HepG2 (cell line): ENCODE measurements around the gene ARTN. TPM values are rescaled to one million over a fixed set of nuclear protein-coding genes. Genes with fewer than 3 reads are reported as not detected.
A peak's percentile ranks its signal among the peaks of the same experiment; 100 is the strongest.

Experiments
- ATAC-seq: fragments of 200-7000 bp; cut with Tn5 transposase; 3 replicates; pipeline ENCODE4 v1.9.1; 2020; ENCODE audit warnings: mild to moderate bottlenecking, moderate library complexity
- BruUV-seq: library from RNA; stranded (reverse); fragments of 400-500 nt; replicated peaks from 2 replicates; lab custom pipeline; 2021; lab: Mats Ljungman, UMichigan
- CTCF ChIA-PET: fragments of 300-600 bp; formaldehyde crosslinking; extraction: SDS; loops from one replicate; lab custom pipeline; 2021; ENCODE audit warnings: low total read pairs, inconsistent platforms, low intra/inter-chr PET ratio; lab: Yijun Ruan, JAX
- POLR2A ChIA-PET: fragments of 350-600 bp; sonication (Branson Sonifier 250); formaldehyde crosslinking; loops from one replicate; lab custom pipeline; 2020; ENCODE audit warnings: antibody characterized with exemption, inconsistent platforms; lab: Yijun Ruan, JAX
- DNase-seq: peaks from one replicate; pipeline ENCODE4 v3.0.0-alpha.2; 2015; ENCODE audit warnings: low spot score
- FAIRE-seq: peaks from 3 replicates; lab custom pipeline; 2011; peaks lifted over from hg19 to GRCh38; lab: Jason Lieb, UNC
- H2AFZ ChIP-seq: one replicate; pipeline ENCODE4 v1.6.1; 2011; ENCODE audit warnings: low read length, inconsistent platforms
- H3K27ac ChIP-seq: fragments of 300-600 bp; 3 replicates; pipeline ENCODE4 v1.8.0; 2011; ENCODE audit warnings: mixed run types, mild to moderate bottlenecking, mixed read lengths, low read length, inconsistent platforms; ENCODE audit not compliant: insufficient read depth; ENCODE audit errors: extremely low read length
- H3K27me3 ChIP-seq, 2 experiments: fragments of 200-600 bp in 1 of 2; 2 replicates in 1 of 2; 3 replicates in 1 of 2; pipeline versions ENCODE4 v1.6.0 to v1.8.0; 2011; ENCODE audit warnings: low read length in 2 of 2, mild to moderate bottlenecking in 2 of 2, moderate library complexity in 2 of 2, inconsistent platforms in 1 of 2; ENCODE audit not compliant: insufficient read depth in 2 of 2, control insufficient read depth in 1 of 2
- H3K36me3 ChIP-seq, 2 experiments: fragments of 200-600 bp in 1 of 2; replicated peaks in 1 of 2; 2 replicates in 1 of 2; 3 replicates in 1 of 2; pipeline versions ENCODE4 v1.5.1 to v1.8.0; 2011; ENCODE audit warnings: low read length in 2 of 2, inconsistent platforms in 1 of 2; ENCODE audit not compliant: insufficient read depth in 2 of 2, control insufficient read depth in 1 of 2
- H3K4me1 ChIP-seq: 2 replicates; pipeline ENCODE4 v1.5.1; 2012; ENCODE audit warnings: low read length, inconsistent platforms; ENCODE audit not compliant: insufficient read depth
- H3K4me2 ChIP-seq: 2 replicates; pipeline ENCODE4 v1.6.0; 2011; ENCODE audit warnings: low read depth, low read length, inconsistent platforms
- H3K4me3 ChIP-seq, 3 experiments: fragments of 200-600 bp in 1 of 3; sonication (generic), shearing (Covaris generic) in 1 of 3; replicated peaks in 1 of 3; 2 replicates each; pipeline ENCODE4 v1.5.1; 2011 to 2016; ENCODE audit warnings: low read length in 3 of 3, inconsistent platforms in 2 of 3, low read depth in 2 of 3, mild to moderate bottlenecking in 2 of 3, control low read depth in 1 of 3, mixed read lengths in 1 of 3; ENCODE audit not compliant: insufficient read depth in 1 of 3
- H3K79me2 ChIP-seq: one replicate; pipeline ENCODE4 v1.6.1; 2011; ENCODE audit warnings: low read length, inconsistent platforms; ENCODE audit not compliant: insufficient read depth
- H3K9ac ChIP-seq: 2 replicates; pipeline ENCODE4 v1.6.0; 2011; ENCODE audit warnings: mild to moderate bottlenecking, low read depth, low read length, inconsistent platforms; ENCODE audit not compliant: insufficient read depth
- H3K9me3 ChIP-seq: 2 replicates; pipeline ENCODE4 v1.5.1; 2012; ENCODE audit warnings: mild to moderate bottlenecking, low read length
- H4K20me1 ChIP-seq: 2 replicates; pipeline ENCODE4 v1.6.0; 2011; ENCODE audit warnings: inconsistent platforms, mild to moderate bottlenecking, low read length, moderate library complexity; ENCODE audit not compliant: insufficient read depth
- ASH2L ChIP-seq: fragments of 300-600, 200-600 bp; sonication (generic); IDR thresholded peaks from 2 replicates; pipeline ENCODE4 v1.7.0; 2017; ENCODE audit warnings: low read depth, mild to moderate bottlenecking, moderate library complexity, mixed read lengths, low read length; ENCODE audit not compliant: insufficient read length
- ATF3 ChIP-seq: sonication (generic); formaldehyde crosslinking; IDR thresholded peaks from 2 replicates; pipeline ENCODE4 v1.4.0; 2020; ENCODE audit warnings: missing genetic modification reagents
- CEBPB ChIP-seq: IDR thresholded peaks from 2 replicates; pipeline ENCODE4 v1.6.1; 2011; ENCODE audit warnings: low read depth, low read length, improper control_type of control experiment, borderline replicate concordance
- DZIP1 ChIP-seq: sonication (generic); formaldehyde crosslinking; IDR thresholded peaks from 2 replicates; pipeline ENCODE4 v1.5.0; 2020; ENCODE audit warnings: mild to moderate bottlenecking, missing genetic modification reagents
- HNF4A ChIP-seq: sonication (generic); formaldehyde crosslinking; IDR thresholded peaks from 2 replicates; pipeline ENCODE4 v1.4.0; 2020; ENCODE audit warnings: missing genetic modification reagents
- KMT2B ChIP-seq: IDR thresholded peaks from 2 replicates; pipeline ENCODE4 v1.6.1; 2016; ENCODE audit warnings: missing genetic modification reagents, missing compliant biosample characterization
- NR2F6 ChIP-seq, 2 experiments: IDR thresholded peaks; 2 replicates each; pipeline ENCODE4 v1.6.1; 2016; ENCODE audit warnings: antibody characterized with exemption in 1 of 2, mild to moderate bottlenecking in 1 of 2
- POGZ ChIP-seq: sonication (generic); formaldehyde crosslinking; IDR thresholded peaks from 2 replicates; pipeline ENCODE4 v1.4.0; 2020; ENCODE audit warnings: mild to moderate bottlenecking, missing genetic modification reagents
- POLR2AphosphoS5 ChIP-seq: IDR thresholded peaks from 2 replicates; pipeline ENCODE4 v1.6.1; 2012; ENCODE audit warnings: low read depth, low read length
- SRSF1 ChIP-seq: fragments of 200-400 bp; formaldehyde crosslinking; optimal IDR thresholded peaks from 2 replicates; pipeline ENCODE3; 2017; ENCODE audit warnings: mild to moderate bottlenecking, low read depth, low read length, moderate library complexity
- SSRP1 ChIP-seq: IDR thresholded peaks from 2 replicates; pipeline ENCODE4 v1.6.1; 2016; ENCODE audit warnings: control low read depth
- TEAD3 ChIP-seq: optimal IDR thresholded peaks from 2 replicates; pipeline ENCODE3; 2016; ENCODE audit warnings: borderline replicate concordance
- THAP11 ChIP-seq: IDR thresholded peaks from 2 replicates; pipeline ENCODE4 v1.6.1; 2016; ENCODE audit warnings: missing biosample characterization, missing genetic modification reagents
- WIZ ChIP-seq: sonication (generic); formaldehyde crosslinking; IDR thresholded peaks from 2 replicates; pipeline ENCODE4 v1.5.1; 2020; ENCODE audit warnings: mild to moderate bottlenecking, missing genetic modification reagents
- ZFP41 ChIP-seq: sonication (generic); formaldehyde crosslinking; IDR thresholded peaks from 2 replicates; pipeline ENCODE4 v1.4.0; 2020; ENCODE audit warnings: mild to moderate bottlenecking, missing genetic modification reagents, borderline replicate concordance
- ZFX ChIP-seq: sonication (generic); formaldehyde crosslinking; IDR thresholded peaks from 2 replicates; pipeline ENCODE4 v1.4.0; 2020; ENCODE audit warnings: mild to moderate bottlenecking, low read depth, missing genetic modification reagents, moderate library complexity
- ZFY ChIP-seq: sonication (generic); formaldehyde crosslinking; IDR thresholded peaks from 2 replicates; pipeline ENCODE4 v1.4.0; 2020; ENCODE audit warnings: missing genetic modification reagents
- ZNF260 ChIP-seq: sonication (generic); formaldehyde crosslinking; IDR thresholded peaks from 2 replicates; pipeline ENCODE4 v1.4.0; 2020; ENCODE audit warnings: missing genetic modification reagents, low read depth, mild to moderate bottlenecking, borderline replicate concordance
- ZNF331 ChIP-seq: sonication (generic); formaldehyde crosslinking; IDR thresholded peaks from 2 replicates; pipeline ENCODE4 v1.4.0; 2020; ENCODE audit warnings: missing genetic modification reagents
- ZNF558 ChIP-seq: sonication (generic); formaldehyde crosslinking; IDR thresholded peaks from 2 replicates; pipeline ENCODE4 v1.9.0; 2022; ENCODE audit warnings: mild to moderate bottlenecking, missing genetic modification reagents, borderline replicate concordance
- ZNF761 ChIP-seq: sonication (generic); formaldehyde crosslinking; conservative IDR thresholded peaks from 2 replicates; pipeline ENCODE4 v1.4.0; 2020; ENCODE audit warnings: mild to moderate bottlenecking, missing genetic modification reagents
- ZNF83 ChIP-seq: sonication (generic); formaldehyde crosslinking; IDR thresholded peaks from 2 replicates; pipeline ENCODE4 v1.4.0; 2020; ENCODE audit warnings: missing genetic modification reagents, mild to moderate bottlenecking, borderline replicate concordance
- ZSCAN22 ChIP-seq: sonication (generic); formaldehyde crosslinking; IDR thresholded peaks from 2 replicates; pipeline ENCODE4 v1.4.0; 2020; ENCODE audit warnings: mild to moderate bottlenecking, missing genetic modification reagents
- ZSCAN25 ChIP-seq: sonication (generic); formaldehyde crosslinking; IDR thresholded peaks from 2 replicates; pipeline ENCODE4 v1.8.0; 2022; ENCODE audit warnings: mild to moderate bottlenecking, missing genetic modification reagents
- WGBS: methylation state at CpG from one replicate; pipeline ENCODE4 v1.1.6; 2017; ENCODE audit warnings: low lambda C conversion rate; 5-methylcytosine and 5-hydroxymethylcytosine counted together
- in situ Hi-C: cut with HindIII; loops from 2 replicates; pipeline ENCODE4 v1.10.0; 2017; ENCODE audit warnings: low pct_unique_long_range_greater_than_20kb; ENCODE audit not compliant: extremely low pct_ligation_motif_present
- intact Hi-C: fragments of 100-400 bp; cut with micrococcal nuclease; formaldehyde crosslinking; loops from one replicate; pipeline ENCODE4 v1.10.0; 2022; ENCODE audit not compliant: unreplicated experiment
- polyA plus RNA-seq, 8 experiments: library from polyadenylated mRNA; depleted of rRNA in 3 of 8; stranded (reverse) in 7 of 8; unstranded in 1 of 8; fragments of >200 nt; fragmentation: Illumina TruSeq in 4 of 8; extraction: Trizol in 4 of 8; gene quantifications; 2 replicates each; pipeline versions ENCODE4 v1.2.1 to v1.2.3, GENCODE V29; 2011 to 2016; ENCODE audit warnings: low read depth in 4 of 8, missing spikeins in 1 of 8, mixed read lengths in 1 of 8; ENCODE audit not compliant: insufficient read depth in 1 of 8
- total RNA-seq, 5 experiments: library from RNA; depleted of rRNA; stranded (reverse); fragments of >200 nt; fragmentation: Illumina TruSeq; extraction: Trizol; gene quantifications; 2 replicates each; pipeline ENCODE4 v1.2.3, GENCODE V29; 2016; ENCODE audit warnings: low read depth in 1 of 5

Gene ARTN
- total and polyA plus RNA-seq, 2 of the 13 experiments (the other 11 are each of a cell fraction or from before 2014, with no cell fraction given): 0.11 to 0.62 TPM

- Histone ChIP-seq H3K27ac (peak overlapping the region; percentile 88), H3K9ac (peak overlapping the region; percentile 66), H3K4me1 (peaks cover 76% of the 10 kb centered on the region), H2AFZ (no peak overlapping the region), H3K79me2 (peaks cover 54% of the 10 kb centered on the region), H4K20me1 (peaks cover 4% of the 10 kb centered on the region; the same call in 1 of the 2 replicates), H3K4me2 (peak overlapping the region; percentile 81), H3K36me3 (peaks cover 7 to 28% of the 10 kb centered on the region in 2 experiments), H3K27me3 (no peaks in the 10 kb centered on the region), H3K4me3 (peak overlapping the region; percentile 84 to 87 (median 84); a peak in 5 of 6 replicates), H3K9me3 (no peaks in the 10 kb centered on the region)
- 7% methylated on average over 5 of the region's 5 CpGs for WGBS
- in situ Hi-C loops: no loop called here
- TSS peak; percentile 74 for BruUV-seq
- intact Hi-C loops: no loop called here
- DNase-seq: peak; percentile 56
- POLR2A ChIA-PET: interaction anchor here (0.7 to 2.4 kb wide), 12 partner anchors 8 to 328 kb away, joined by 3 to 32 read pairs (median 5); partner anchors contain the start of genes DPH2, IPO13, KDM4A and SLC6A9
- no peak for FAIRE-seq
- ATAC-seq: peak; percentile 18
- CTCF ChIA-PET: no interaction called here
- 0 out of 2 replicates have a peak, but pooled peaks have one; percentile 46 for TF ChIP-seq ZNF558 (CRISPR knock-in tag)
- no peak for TF ChIP-seq ZNF83 (CRISPR knock-in tag)
- peak; percentile 69; the same call in 1 of the 2 replicates for TF ChIP-seq THAP11 (CRISPR knock-in tag)
- peak; percentile 47 for TF ChIP-seq ASH2L
- TF ChIP-seq DZIP1 (CRISPR knock-in tag): 0 out of 2 replicates have a peak, but pooled peaks have one; percentile 39
- TF ChIP-seq SSRP1: 0 out of 2 replicates have a peak, but pooled peaks have one; percentile 12
- TF ChIP-seq SRSF1: no peak
- peak; percentile 84 for TF ChIP-seq ATF3 (CRISPR knock-in tag)
- TF ChIP-seq WIZ: no peak
- TF ChIP-seq HNF4A (CRISPR knock-in tag): 0 out of 2 replicates have a peak, but pooled peaks have one; percentile 14
- TF ChIP-seq ZNF260 (CRISPR knock-in tag): no peak
- TF ChIP-seq ZNF761 (CRISPR knock-in tag): no peak
- peak; percentile 37; the same call in 1 of the 2 replicates for TF ChIP-seq ZNF331
- peak; percentile 29; the same call in 1 of the 2 replicates for TF ChIP-seq ZFP41 (CRISPR knock-in tag)
- peak; percentile 45 for TF ChIP-seq ZFY (CRISPR knock-in tag)
- TF ChIP-seq ZFX (CRISPR knock-in tag): peak; percentile 72
- TF ChIP-seq NR2F6 (IDR thresholded peaks at IDR 0.05): no peak
- peak; percentile 39; the same call in 1 of the 2 replicates for TF ChIP-seq NR2F6 (CRISPR knock-in tag; IDR thresholded peaks at IDR 0.05)
- TF ChIP-seq ZSCAN25 (CRISPR knock-in tag): 0 out of 2 replicates have a peak, but pooled peaks have one; percentile 5
- no peak for TF ChIP-seq ZSCAN22 (CRISPR knock-in tag)
- no peak for TF ChIP-seq POGZ
- peak; percentile 92 for TF ChIP-seq CEBPB
- TF ChIP-seq KMT2B (CRISPR knock-in tag): peak; percentile 24; the same call in 1 of the 2 replicates
- TF ChIP-seq TEAD3: peak; percentile 56
- no peak; the same call in none of the 2 replicates for TF ChIP-seq POLR2AphosphoS5
Measured at GRCh38 chr1:43978264-43978550, 44.6 kb downstream of the ARTN start.
